Stimulated activated naive CD8-positive, alpha-beta T cell treated with anti-CD3 and anti-CD28 coated beads, Interleukin-15, amount 100 ng/mL, for 72 hours (primary cell): ENCODE measurements around the gene BIN2.

Source experiments
- ATAC-seq: fragments of 150-1000 bp; cut with Tn5 transposase; 2 replicates; pipeline ENCODE4 v1.10.0; 2021; ENCODE audit warnings: mild to moderate bottlenecking, moderate library complexity
- DNase-seq, 2 donors: peaks; one replicate each; pipeline ENCODE4 v3.0.0; 2021 to 2022
- H3K27ac Mint-ChIP-seq, 2 donors: one replicate each; pipeline ENCODE4 v1.8.0; 2022; ENCODE audit warnings: mild to moderate bottlenecking in 2 of 2, mixed read lengths in 2 of 2, moderate library complexity in 2 of 2
- H3K27me3 Mint-ChIP-seq: one replicate; pipeline ENCODE4 v1.8.0; 2022; ENCODE audit warnings: mixed read lengths
- H3K4me1 Mint-ChIP-seq: one replicate; pipeline ENCODE4 v1.8.0; 2022; ENCODE audit warnings: mild to moderate bottlenecking, mixed read lengths
- H3K4me3 Mint-ChIP-seq, 2 donors: one replicate each; pipeline ENCODE4 v1.8.0; 2022; ENCODE audit warnings: mild to moderate bottlenecking in 2 of 2, mixed read lengths in 2 of 2, moderate library complexity in 1 of 2
- H3K9me3 Mint-ChIP-seq, 2 donors: one replicate each; pipeline ENCODE4 v1.8.0; 2022; ENCODE audit warnings: mixed read lengths in 2 of 2

Gene BIN2

DNA sequence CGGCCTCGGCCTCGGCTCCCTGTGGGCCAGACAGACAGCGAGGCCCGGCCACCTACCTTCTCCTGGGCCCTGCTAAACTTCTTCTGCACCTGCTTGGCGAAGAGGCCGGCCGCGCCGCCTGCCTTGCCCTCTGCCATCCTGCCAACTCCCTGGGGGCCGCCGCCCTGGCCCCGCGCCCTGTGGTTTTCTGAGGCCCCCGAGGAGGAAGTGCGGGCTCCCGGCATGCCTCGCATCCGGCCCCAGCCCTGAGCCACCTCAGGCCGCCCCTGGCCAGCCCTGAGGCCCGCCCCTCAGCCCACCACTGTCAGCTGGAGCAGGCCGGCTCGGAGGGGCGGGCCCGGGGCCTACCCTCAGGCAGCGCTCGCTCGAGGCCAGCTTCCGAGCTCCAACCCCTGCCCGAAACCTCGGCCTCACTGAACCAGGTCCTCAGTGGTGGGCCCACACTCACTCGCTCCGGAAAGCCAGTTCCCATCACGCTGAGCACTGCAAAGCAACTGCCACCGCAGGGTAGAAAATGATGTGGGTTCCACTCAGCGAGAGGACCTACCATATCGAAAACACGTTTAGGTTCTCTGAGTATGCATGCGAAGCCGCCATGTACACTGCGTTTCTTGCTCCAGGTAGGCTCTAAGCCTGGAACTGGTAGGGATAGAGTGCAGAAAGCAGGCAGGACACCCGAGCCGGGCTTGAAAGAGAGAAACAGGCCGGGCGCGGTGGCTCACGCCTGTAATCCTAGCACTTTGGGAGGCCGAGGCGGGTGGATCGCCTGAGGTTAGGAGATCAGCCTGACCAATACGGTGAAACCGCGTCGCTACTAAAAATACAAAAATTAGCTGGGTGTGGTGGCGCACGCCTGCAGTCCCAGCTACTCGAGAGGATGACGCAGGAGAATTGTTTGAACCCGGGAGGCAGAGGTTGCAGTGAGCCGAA, at the start of gene BIN2:
Gene BIN2, minus strand, starts transcription at position 209 of the 930 bp plus-strand sequence. Its CDS starts 72 bp downstream, at position 137.
- Mint-ChIP-seq H3K4me3 (peak within 1 kb of the TSS; percentile 90 to 97), H3K4me1 (peaks cover 75% of the 10 kb centered on the region), H3K9me3 (no peaks in the 10 kb centered on the region), H3K27ac (peak within 1 kb of the TSS; percentile 98 to 100), H3K27me3 (no peaks in the 10 kb centered on the region)
- peak; percentile 75 to 86 for DNase-seq
- peak; percentile 84 for ATAC-seq

DNA sequence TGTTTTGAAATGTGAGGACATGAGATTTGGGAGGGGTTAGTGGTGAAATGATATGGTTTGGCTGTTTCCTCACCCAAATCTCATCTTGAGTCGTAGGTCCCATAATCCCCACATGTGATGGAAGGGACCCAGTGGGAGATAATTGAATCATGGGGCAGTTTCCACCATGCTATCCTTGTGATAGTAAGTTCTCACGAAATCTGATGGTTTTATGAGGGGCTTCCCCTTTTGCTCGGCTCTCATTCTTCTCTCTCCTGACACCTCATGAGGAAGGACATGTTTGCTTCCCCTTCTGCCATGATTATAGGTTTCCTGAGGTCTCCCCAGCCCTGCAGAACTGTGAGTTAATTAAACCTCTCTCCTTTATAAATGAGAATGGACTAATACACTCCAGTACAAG, 49.2 kb upstream of the BIN2 start:
- H3K27me3 Mint-ChIP-seq = no peaks in the 10 kb centered on the region
- ATAC-seq (no peak), DNase-seq (no peak)
- peaks cover 52% of the 10 kb centered on the region for H3K4me1 Mint-ChIP-seq
- H3K9me3 Mint-ChIP-seq = no peaks in the 10 kb centered on the region
- no peak overlapping the region for H3K4me3 Mint-ChIP-seq
- no peak overlapping the region for H3K27ac Mint-ChIP-seq

DNA sequence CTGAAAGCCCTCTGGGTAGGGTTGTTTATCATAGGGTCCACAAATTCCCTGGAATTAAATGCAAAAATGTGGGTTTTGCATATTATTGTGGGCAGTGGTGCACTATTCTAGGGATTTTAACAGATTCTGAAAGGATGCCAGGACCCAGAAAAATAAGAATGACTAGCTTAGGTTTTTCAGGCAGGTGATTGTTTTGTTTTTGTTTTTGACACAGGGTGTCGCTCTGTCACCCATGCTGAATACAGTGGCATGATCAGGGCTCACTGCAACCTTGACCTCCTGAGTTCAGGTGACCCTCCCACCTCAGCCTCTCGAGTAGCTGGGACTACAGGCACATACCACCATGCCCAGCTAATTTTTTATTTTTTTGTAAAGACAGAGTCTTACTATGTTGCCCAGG, 48.0 kb upstream of the BIN2 start:
- ATAC-seq (no peak), DNase-seq (no peak)
- Mint-ChIP-seq H3K4me1 (peaks cover 50% of the 10 kb centered on the region), H3K4me3 (no peak overlapping the region), H3K27ac (no peak overlapping the region), H3K27me3 (no peaks in the 10 kb centered on the region), H3K9me3 (no peaks in the 10 kb centered on the region)

GRCh38 chr12:51371295-51371953, 47.5 kb upstream of the BIN2 start:
- DNase-seq (no peak), ATAC-seq (no peak)
- H3K27me3 Mint-ChIP-seq = no peaks in the 10 kb centered on the region
- H3K27ac Mint-ChIP-seq = no peak overlapping the region
- no peaks in the 10 kb centered on the region for H3K9me3 Mint-ChIP-seq
- H3K4me1 Mint-ChIP-seq = peaks cover 52% of the 10 kb centered on the region
- H3K4me3 Mint-ChIP-seq = no peak overlapping the region

GRCh38 chr12:51370667-51371066, 46.7 kb upstream of the BIN2 start:
- Mint-ChIP-seq H3K9me3 (no peaks in the 10 kb centered on the region), H3K27me3 (no peaks in the 10 kb centered on the region), H3K4me3 (no peak overlapping the region), H3K27ac (no peak overlapping the region), H3K4me1 (peaks cover 55% of the 10 kb centered on the region)
- DNase-seq = no peak
- no peak for ATAC-seq

GRCh38 chr12:51369581-51369980, 45.6 kb upstream of the BIN2 start:
- peak overlapping the region in 1 of 2 donors; percentile 92 for H3K27ac Mint-ChIP-seq
- no peaks in the 10 kb centered on the region for H3K9me3 Mint-ChIP-seq
- no peak for DNase-seq
- H3K4me3 Mint-ChIP-seq = peak overlapping the region; percentile 59 to 70
- no peak for ATAC-seq
- H3K4me1 Mint-ChIP-seq = peaks cover 56% of the 10 kb centered on the region
- no peaks in the 10 kb centered on the region for H3K27me3 Mint-ChIP-seq

DNA sequence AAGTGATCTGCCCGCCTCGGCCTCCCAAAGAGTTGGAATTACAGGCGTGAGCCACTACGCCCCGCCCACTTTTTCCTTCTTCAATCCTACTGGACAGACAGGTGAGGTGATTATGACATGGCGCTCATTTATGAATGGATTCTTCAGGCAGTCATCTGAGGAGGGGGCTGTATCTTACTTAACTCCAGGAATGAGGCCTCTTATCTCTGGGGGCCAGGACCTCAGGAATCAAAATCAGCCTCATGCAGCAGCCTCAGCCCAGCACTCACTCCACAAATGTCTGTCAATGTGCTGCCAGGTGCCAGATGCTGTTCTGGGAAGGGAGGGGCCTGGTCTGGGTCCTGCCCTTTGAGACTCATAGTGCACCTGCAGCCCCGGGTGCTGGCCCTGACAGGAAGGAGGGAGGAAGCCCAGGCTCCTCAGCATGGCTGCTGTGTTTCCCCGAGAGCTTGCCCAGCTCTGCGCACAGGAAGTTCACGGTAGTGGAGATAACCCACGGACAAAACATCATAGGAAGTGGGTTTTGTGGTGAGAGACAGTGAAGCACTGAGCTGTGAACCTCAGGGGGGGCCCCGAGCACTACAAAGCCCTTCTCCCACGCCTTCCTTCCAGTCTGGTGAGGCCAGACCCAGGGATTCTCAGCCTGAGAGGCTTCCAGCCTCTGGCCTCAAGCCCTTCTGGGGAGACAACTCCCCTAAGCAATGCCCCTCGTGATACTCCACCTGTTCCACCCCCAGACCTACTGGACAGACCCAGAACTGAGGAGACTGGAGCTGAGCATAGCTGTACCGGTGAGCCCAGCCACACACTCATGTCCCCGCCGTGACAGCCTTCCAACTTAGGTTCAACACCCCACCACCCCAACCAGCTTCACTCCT, 44.9 kb upstream of the BIN2 start:
- Mint-ChIP-seq H3K4me3 (peak overlapping the region; percentile 59 to 70), H3K27ac (peak overlapping the region; percentile 82 to 92), H3K27me3 (no peaks in the 10 kb centered on the region), H3K4me1 (peaks cover 56% of the 10 kb centered on the region), H3K9me3 (no peaks in the 10 kb centered on the region)
- DNase-seq = peak; percentile 86 to 95
- ATAC-seq = peak; percentile 96

GRCh38 chr12:51365276-51365675, 41.3 kb upstream of the BIN2 start:
- Mint-ChIP-seq H3K9me3 (no peaks in the 10 kb centered on the region), H3K4me1 (peaks cover 43% of the 10 kb centered on the region), H3K27ac (no peak overlapping the region), H3K4me3 (no peak overlapping the region), H3K27me3 (no peaks in the 10 kb centered on the region)
- ATAC-seq (no peak), DNase-seq (no peak)

- ATAC-seq (no peak), DNase-seq (no peak)
- Mint-ChIP-seq H3K27me3 (no peaks in the 10 kb centered on the region), H3K4me3 (no peak overlapping the region), H3K9me3 (no peaks in the 10 kb centered on the region), H3K4me1 (peaks cover 33% of the 10 kb centered on the region), H3K27ac (peak overlapping the region in 1 of 2 donors; percentile 37)
These were observed 40.0 kb upstream of the BIN2 start for GRCh38 chr12:51364001-51364400.

DNA sequence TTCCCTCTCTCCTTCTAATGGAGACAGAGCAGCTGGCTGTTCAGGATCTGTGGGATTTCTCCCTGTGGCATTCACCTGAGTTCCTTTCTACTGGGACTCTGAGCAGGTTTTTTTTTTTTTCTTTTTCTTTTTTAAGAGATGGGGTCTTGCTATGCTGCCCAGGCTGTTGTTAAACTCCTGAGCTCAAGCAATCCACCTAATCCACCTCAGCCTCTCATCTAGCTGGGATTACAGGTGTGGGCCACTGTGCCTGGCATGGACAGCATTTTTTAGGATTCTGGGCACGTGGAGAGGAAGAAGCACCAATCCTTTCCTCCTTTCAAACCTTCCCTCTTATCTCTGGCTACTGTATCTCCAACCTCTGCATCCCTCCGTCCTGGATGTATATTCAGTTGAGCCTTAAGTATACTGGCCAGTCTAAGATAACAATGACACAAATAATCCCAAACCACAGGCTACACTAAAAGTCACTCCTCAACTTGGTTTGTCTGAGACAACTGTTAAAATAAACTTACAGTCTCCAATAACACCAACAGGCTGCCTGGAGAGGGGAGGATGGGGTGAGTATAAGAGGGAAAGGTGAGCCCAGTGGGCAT, 38.9 kb upstream of the BIN2 start:
- Mint-ChIP-seq H3K4me1 (peaks cover 31% of the 10 kb centered on the region), H3K27ac (peak overlapping the region in 1 of 2 donors; percentile 19), H3K4me3 (no peak overlapping the region), H3K9me3 (no peaks in the 10 kb centered on the region), H3K27me3 (no peaks in the 10 kb centered on the region)
- DNase-seq (no peak), ATAC-seq (no peak)

DNA sequence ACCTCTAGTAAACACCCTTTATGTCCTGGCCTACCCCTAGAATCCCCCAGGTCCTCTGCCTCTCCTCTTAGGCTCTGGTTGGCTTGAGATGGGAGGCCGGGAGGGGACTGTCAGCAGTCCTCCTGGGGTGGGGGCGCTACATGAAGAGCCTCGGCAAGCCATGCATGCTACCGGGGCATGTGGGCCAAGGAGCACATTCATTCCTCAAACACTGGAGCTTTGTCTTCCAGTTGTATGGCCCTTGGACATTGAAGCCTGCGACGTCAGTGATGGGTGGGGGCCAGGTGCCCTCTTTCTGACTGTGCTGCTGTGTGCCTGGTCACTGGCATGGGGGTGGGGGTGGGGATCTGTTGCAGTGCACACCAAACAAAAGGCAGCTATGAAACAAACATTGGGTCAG, 38.3 kb upstream of the BIN2 start:
- H3K9me3 Mint-ChIP-seq = no peaks in the 10 kb centered on the region
- no peak for DNase-seq
- H3K27me3 Mint-ChIP-seq = no peaks in the 10 kb centered on the region
- peaks cover 31% of the 10 kb centered on the region for H3K4me1 Mint-ChIP-seq
- peak overlapping the region in 1 of 2 donors; percentile 19 for H3K27ac Mint-ChIP-seq
- no peak overlapping the region for H3K4me3 Mint-ChIP-seq
- no peak for ATAC-seq

DNA sequence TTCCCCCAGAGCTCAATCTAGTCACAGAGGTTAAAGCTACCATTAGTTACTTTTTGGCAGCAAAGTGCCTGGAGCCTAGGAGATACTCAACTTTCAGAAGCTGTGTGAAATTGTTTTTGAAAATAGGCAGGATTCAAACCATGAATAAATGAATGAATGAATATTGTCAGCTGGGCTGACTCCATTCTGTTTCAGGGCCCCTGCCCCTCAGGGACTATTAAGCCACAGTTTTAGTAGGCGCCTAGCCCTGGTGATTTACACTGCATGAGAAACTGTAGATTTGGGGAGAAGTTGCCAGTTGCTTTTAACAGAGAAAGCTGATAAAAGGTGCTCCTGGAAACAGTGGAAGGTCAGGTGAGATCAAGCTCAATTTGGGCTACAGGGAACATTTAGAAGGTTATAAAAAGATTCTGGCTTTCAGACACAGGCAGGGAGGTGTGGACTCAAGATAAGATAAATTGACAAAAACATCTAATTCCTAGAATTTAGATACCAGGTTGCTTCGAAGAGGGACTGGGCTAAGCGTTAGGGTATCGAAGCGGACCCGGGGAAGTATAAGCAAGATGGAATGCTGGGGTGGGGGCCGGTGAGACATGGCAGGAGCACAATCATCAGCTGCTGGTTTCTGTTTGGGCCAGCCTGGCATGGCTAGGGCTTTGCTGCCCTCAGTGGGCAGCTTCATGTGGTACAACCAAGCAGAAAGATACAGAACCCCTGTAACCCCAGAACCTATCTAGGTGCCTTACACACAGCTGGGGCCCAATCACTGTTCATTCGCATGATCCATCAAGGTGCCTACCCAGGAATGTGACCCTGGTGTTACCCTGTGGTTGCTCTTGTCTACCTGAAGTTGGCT, 37.4 kb upstream of the BIN2 start:
- no peak for ATAC-seq
- Mint-ChIP-seq H3K27me3 (no peaks in the 10 kb centered on the region), H3K4me1 (peaks cover 33% of the 10 kb centered on the region), H3K4me3 (no peak overlapping the region), H3K9me3 (no peaks in the 10 kb centered on the region), H3K27ac (peak overlapping the region in 1 of 2 donors; percentile 52)
- no peak for DNase-seq

DNA sequence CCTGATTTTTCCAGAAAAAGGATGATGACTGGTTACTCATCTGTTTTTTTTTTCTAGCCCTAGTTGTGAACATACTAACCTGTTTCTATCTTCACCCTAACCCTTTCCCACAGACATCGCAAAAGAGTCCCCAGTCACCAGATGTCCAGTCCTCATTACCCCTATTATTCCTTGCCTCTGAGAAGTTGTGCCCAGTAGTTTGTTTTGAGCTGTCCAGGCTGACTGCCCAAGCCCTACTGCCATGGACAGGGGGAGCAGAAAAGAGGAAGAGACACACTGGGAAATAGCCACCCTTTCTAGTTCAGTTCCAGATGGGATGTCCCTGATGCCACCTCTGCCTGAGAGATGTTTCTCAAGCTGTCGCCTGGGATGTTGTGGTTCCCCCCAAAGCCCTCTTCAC, 36.3 kb upstream of the BIN2 start:
- DNase-seq (no peak), ATAC-seq (no peak)
- Mint-ChIP-seq H3K27me3 (no peaks in the 10 kb centered on the region), H3K27ac (no peak overlapping the region), H3K4me3 (no peak overlapping the region), H3K4me1 (peaks cover 27% of the 10 kb centered on the region), H3K9me3 (no peaks in the 10 kb centered on the region)

DNA sequence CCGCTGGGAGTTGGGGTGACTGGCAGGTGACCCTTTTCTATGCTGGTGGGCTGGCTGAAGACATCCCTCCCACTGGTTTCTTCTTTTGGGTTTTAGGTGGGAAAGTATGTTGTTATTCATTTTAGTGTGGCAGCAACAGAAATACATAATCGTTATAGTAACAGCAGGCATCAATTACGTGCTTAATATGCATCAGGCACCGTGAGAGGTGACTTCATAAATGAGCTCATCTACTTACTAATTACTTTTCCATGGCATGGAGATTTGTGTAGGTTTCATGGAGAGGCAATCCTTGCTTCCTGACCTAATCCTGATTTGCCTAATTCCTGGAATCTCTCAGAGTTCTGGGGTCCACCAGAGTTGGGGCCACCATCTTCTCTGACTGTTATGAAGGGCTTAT, 35.9 kb upstream of the BIN2 start:
- Mint-ChIP-seq H3K27ac (no peak overlapping the region), H3K4me3 (no peak overlapping the region), H3K4me1 (peaks cover 23% of the 10 kb centered on the region), H3K9me3 (no peaks in the 10 kb centered on the region), H3K27me3 (no peaks in the 10 kb centered on the region)
- ATAC-seq (no peak), DNase-seq (no peak)
